Measurements from ENCODE around the gene SYTL1.

DNA sequence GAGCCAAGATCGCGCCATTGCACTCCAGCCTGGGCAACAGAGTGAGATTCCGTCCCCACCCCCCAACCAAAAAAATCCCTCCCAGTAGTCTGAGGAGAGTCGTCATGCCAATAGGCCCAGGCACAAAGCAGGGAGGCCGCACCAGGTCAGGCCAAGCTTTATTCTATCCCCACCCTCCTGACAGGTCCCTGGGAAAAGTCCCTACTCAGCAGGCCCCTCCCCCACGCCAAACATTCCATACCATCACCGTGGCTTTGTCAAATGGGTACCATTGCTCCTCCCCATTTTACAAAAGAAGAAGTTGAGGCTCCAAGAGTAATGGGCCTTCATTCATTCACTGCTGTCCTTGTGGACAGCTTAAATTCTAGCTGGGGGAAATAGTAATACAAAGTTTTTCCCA, 55.9 kb downstream of the SYTL1 start:
- TF ChIP-seq TCF12 (IDR thresholded peaks at IDR 0.05) = no peak
- TF ChIP-seq, protein P1, sequence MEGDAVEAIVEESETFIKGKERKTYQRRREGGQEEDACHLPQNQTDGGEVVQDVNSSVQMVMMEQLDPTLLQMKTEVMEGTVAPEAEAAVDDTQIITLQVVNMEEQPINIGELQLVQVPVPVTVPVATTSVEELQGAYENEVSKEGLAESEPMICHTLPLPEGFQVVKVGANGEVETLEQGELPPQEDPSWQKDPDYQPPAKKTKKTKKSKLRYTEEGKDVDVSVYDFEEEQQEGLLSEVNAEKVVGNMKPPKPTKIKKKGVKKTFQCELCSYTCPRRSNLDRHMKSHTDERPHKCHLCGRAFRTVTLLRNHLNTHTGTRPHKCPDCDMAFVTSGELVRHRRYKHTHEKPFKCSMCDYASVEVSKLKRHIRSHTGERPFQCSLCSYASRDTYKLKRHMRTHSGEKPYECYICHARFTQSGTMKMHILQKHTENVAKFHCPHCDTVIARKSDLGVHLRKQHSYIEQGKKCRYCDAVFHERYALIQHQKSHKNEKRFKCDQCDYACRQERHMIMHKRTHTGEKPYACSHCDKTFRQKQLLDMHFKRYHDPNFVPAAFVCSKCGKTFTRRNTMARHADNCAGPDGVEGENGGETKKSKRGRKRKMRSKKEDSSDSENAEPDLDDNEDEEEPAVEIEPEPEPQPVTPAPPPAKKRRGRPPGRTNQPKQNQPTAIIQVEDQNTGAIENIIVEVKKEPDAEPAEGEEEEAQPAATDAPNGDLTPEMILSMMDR (IDR thresholded peaks at IDR 0.05) = no peak
- TF ChIP-seq POLR2AphosphoS5 (IDR thresholded peaks at IDR 0.05; ENCODE audit: low read depth, low read length) = no peak
